HepG2 (cell line): ENCODE results near the gene MGST2. TPM values are rescaled to one million over a fixed set of nuclear protein-coding genes. Genes with fewer than 3 reads are reported as not detected.

ENCODE experiments used
- ATAC-seq: fragments of 200-7000 bp; cut with Tn5 transposase; 3 replicates; pipeline ENCODE4 v1.9.1; 2020; ENCODE audit warnings: mild to moderate bottlenecking, moderate library complexity
- BruUV-seq: library from RNA; stranded (reverse); fragments of 400-500 nt; replicated peaks from 2 replicates; lab custom pipeline; 2021; lab: Mats Ljungman, UMichigan
- CTCF ChIA-PET: fragments of 300-600 bp; formaldehyde crosslinking; extraction: SDS; loops from one replicate; lab custom pipeline; 2021; ENCODE audit warnings: low total read pairs, inconsistent platforms, low intra/inter-chr PET ratio; lab: Yijun Ruan, JAX
- POLR2A ChIA-PET: fragments of 350-600 bp; sonication (Branson Sonifier 250); formaldehyde crosslinking; loops from one replicate; lab custom pipeline; 2020; ENCODE audit warnings: antibody characterized with exemption, inconsistent platforms; lab: Yijun Ruan, JAX
- DNase-seq: peaks from one replicate; pipeline ENCODE4 v3.0.0-alpha.2; 2015; ENCODE audit warnings: low spot score
- FAIRE-seq: peaks from 3 replicates; lab custom pipeline; 2011; peaks lifted over from hg19 to GRCh38; lab: Jason Lieb, UNC
- H2AFZ ChIP-seq: one replicate; pipeline ENCODE4 v1.6.1; 2011; ENCODE audit warnings: low read length, inconsistent platforms
- H3K27ac ChIP-seq: fragments of 300-600 bp; 3 replicates; pipeline ENCODE4 v1.8.0; 2011; ENCODE audit warnings: mixed run types, mild to moderate bottlenecking, mixed read lengths, low read length, inconsistent platforms; ENCODE audit not compliant: insufficient read depth; ENCODE audit errors: extremely low read length
- H3K27me3 ChIP-seq, 2 experiments: fragments of 200-600 bp in 1 of 2; 2 replicates in 1 of 2; 3 replicates in 1 of 2; pipeline versions ENCODE4 v1.6.0 to v1.8.0; 2011; ENCODE audit warnings: low read length in 2 of 2, mild to moderate bottlenecking in 2 of 2, moderate library complexity in 2 of 2, inconsistent platforms in 1 of 2; ENCODE audit not compliant: insufficient read depth in 2 of 2, control insufficient read depth in 1 of 2
- H3K36me3 ChIP-seq, 2 experiments: fragments of 200-600 bp in 1 of 2; replicated peaks in 1 of 2; 2 replicates in 1 of 2; 3 replicates in 1 of 2; pipeline versions ENCODE4 v1.5.1 to v1.8.0; 2011; ENCODE audit warnings: low read length in 2 of 2, inconsistent platforms in 1 of 2; ENCODE audit not compliant: insufficient read depth in 2 of 2, control insufficient read depth in 1 of 2
- H3K4me1 ChIP-seq: 2 replicates; pipeline ENCODE4 v1.5.1; 2012; ENCODE audit warnings: low read length, inconsistent platforms; ENCODE audit not compliant: insufficient read depth
- H3K4me2 ChIP-seq: 2 replicates; pipeline ENCODE4 v1.6.0; 2011; ENCODE audit warnings: low read depth, low read length, inconsistent platforms
- H3K4me3 ChIP-seq, 3 experiments: fragments of 200-600 bp in 1 of 3; sonication (generic), shearing (Covaris generic) in 1 of 3; replicated peaks in 1 of 3; 2 replicates each; pipeline ENCODE4 v1.5.1; 2011 to 2016; ENCODE audit warnings: low read length in 3 of 3, inconsistent platforms in 2 of 3, low read depth in 2 of 3, mild to moderate bottlenecking in 2 of 3, control low read depth in 1 of 3, mixed read lengths in 1 of 3; ENCODE audit not compliant: insufficient read depth in 1 of 3
- H3K79me2 ChIP-seq: one replicate; pipeline ENCODE4 v1.6.1; 2011; ENCODE audit warnings: low read length, inconsistent platforms; ENCODE audit not compliant: insufficient read depth
- H3K9ac ChIP-seq: 2 replicates; pipeline ENCODE4 v1.6.0; 2011; ENCODE audit warnings: mild to moderate bottlenecking, low read depth, low read length, inconsistent platforms; ENCODE audit not compliant: insufficient read depth
- H3K9me3 ChIP-seq: 2 replicates; pipeline ENCODE4 v1.5.1; 2012; ENCODE audit warnings: mild to moderate bottlenecking, low read length
- H4K20me1 ChIP-seq: 2 replicates; pipeline ENCODE4 v1.6.0; 2011; ENCODE audit warnings: inconsistent platforms, mild to moderate bottlenecking, low read length, moderate library complexity; ENCODE audit not compliant: insufficient read depth
- ATF7-NPFF ChIP-seq: sonication (generic); formaldehyde crosslinking; IDR thresholded peaks from 2 replicates; pipeline ENCODE4 v1.8.1; 2023; ENCODE audit warnings: mild to moderate bottlenecking, low read depth, missing genetic modification reagents, moderate library complexity
- BRD4 ChIP-seq: sonication (generic); formaldehyde crosslinking; IDR thresholded peaks from 2 replicates; pipeline ENCODE4 v1.4.0; 2020; ENCODE audit warnings: missing genetic modification reagents
- HMG20A ChIP-seq: IDR thresholded peaks from 2 replicates; pipeline ENCODE4 v1.6.1; 2016; ENCODE audit warnings: borderline replicate concordance
- HNF1B ChIP-seq: sonication (generic); formaldehyde crosslinking; IDR thresholded peaks from 2 replicates; pipeline ENCODE4 v1.5.1; 2020; ENCODE audit warnings: mild to moderate bottlenecking, moderate library complexity, missing genetic modification reagents
- HNRNPL ChIP-seq: fragments of 200-400 bp; formaldehyde crosslinking; IDR thresholded peaks from 2 replicates; pipeline ENCODE4 v1.6.1; 2017; ENCODE audit warnings: mild to moderate bottlenecking, low read depth, low read length
- IRF2 ChIP-seq: IDR thresholded peaks from 2 replicates; pipeline ENCODE4 v1.6.1; 2018; ENCODE audit warnings: missing genetic modification reagents, missing compliant biosample characterization
- KDM3A ChIP-seq: IDR thresholded peaks from 2 replicates; pipeline ENCODE4 v1.6.1; 2018; ENCODE audit warnings: low read depth, missing compliant biosample characterization
- MTF1 ChIP-seq: sonication (generic); formaldehyde crosslinking; IDR thresholded peaks from 2 replicates; pipeline ENCODE4 v1.5.0; 2020; ENCODE audit warnings: missing genetic modification reagents
- RNF219 ChIP-seq: sonication (generic); formaldehyde crosslinking; IDR thresholded peaks from 2 replicates; pipeline ENCODE4 v1.5.0; 2020; ENCODE audit warnings: mild to moderate bottlenecking, missing genetic modification reagents
- SRF ChIP-seq: IDR thresholded peaks from 2 replicates; pipeline ENCODE4 v1.6.1; 2011; ENCODE audit warnings: mild to moderate bottlenecking, low read depth, low read length, moderate library complexity
- ZHX2 ChIP-seq, 2 experiments: sonication (generic) in 1 of 2; formaldehyde crosslinking in 1 of 2; IDR thresholded peaks; 2 replicates each; pipeline versions ENCODE4 v1.6.1 to v1.9.0; 2014 to 2022; ENCODE audit warnings: antibody characterized with exemption in 1 of 2, borderline replicate concordance in 1 of 2, inconsistent platforms in 1 of 2, low read depth in 1 of 2, missing genetic modification reagents in 1 of 2
- ZMYM3 ChIP-seq: sonication (generic); formaldehyde crosslinking; IDR thresholded peaks from 2 replicates; pipeline ENCODE4 v1.5.1; 2020; ENCODE audit warnings: mild to moderate bottlenecking, missing genetic modification reagents
- ZNF598 ChIP-seq: sonication (generic); formaldehyde crosslinking; IDR thresholded peaks from 2 replicates; pipeline ENCODE4 v1.5.1; 2020; ENCODE audit warnings: mild to moderate bottlenecking, missing genetic modification reagents, borderline replicate concordance
- ZNF724P ChIP-seq: sonication (generic); formaldehyde crosslinking; IDR thresholded peaks from 2 replicates; pipeline ENCODE4 v1.8.0; 2022; ENCODE audit warnings: missing genetic modification reagents, borderline replicate concordance
- WGBS: methylation state at CpG from one replicate; pipeline ENCODE4 v1.1.6; 2017; ENCODE audit warnings: low lambda C conversion rate; 5-methylcytosine and 5-hydroxymethylcytosine counted together
- in situ Hi-C: cut with HindIII; loops from 2 replicates; pipeline ENCODE4 v1.10.0; 2017; ENCODE audit warnings: low pct_unique_long_range_greater_than_20kb; ENCODE audit not compliant: extremely low pct_ligation_motif_present
- intact Hi-C: fragments of 100-400 bp; cut with micrococcal nuclease; formaldehyde crosslinking; loops from one replicate; pipeline ENCODE4 v1.10.0; 2022; ENCODE audit not compliant: unreplicated experiment
- polyA plus RNA-seq, 8 experiments: library from polyadenylated mRNA; depleted of rRNA in 3 of 8; stranded (reverse) in 7 of 8; unstranded in 1 of 8; fragments of >200 nt; fragmentation: Illumina TruSeq in 4 of 8; extraction: Trizol in 4 of 8; gene quantifications; 2 replicates each; pipeline versions ENCODE4 v1.2.1 to v1.2.3, GENCODE V29; 2011 to 2016; ENCODE audit warnings: low read depth in 4 of 8, missing spikeins in 1 of 8, mixed read lengths in 1 of 8; ENCODE audit not compliant: insufficient read depth in 1 of 8
- total RNA-seq, 5 experiments: library from RNA; depleted of rRNA; stranded (reverse); fragments of >200 nt; fragmentation: Illumina TruSeq; extraction: Trizol; gene quantifications; 2 replicates each; pipeline ENCODE4 v1.2.3, GENCODE V29; 2016; ENCODE audit warnings: low read depth in 1 of 5

The MGST2 gene
- total and polyA plus RNA-seq, 2 of the 13 experiments (the other 11 are each of a cell fraction or from before 2014, with no cell fraction given): 205 to 416 TPM

GRCh38 chr4:139668658-139669201 lies 3.1 kb downstream of the MGST2 start:
- Histone ChIP-seq H3K27me3 (no peaks in the 10 kb centered on the region; a peak in 1 of 5 replicates), H3K4me3 (peak overlapping the region; percentile 75 to 81 (median 79)), H3K4me2 (peak overlapping the region; percentile 86), H4K20me1 (peaks cover 52% of the 10 kb centered on the region), H3K9me3 (no peaks in the 10 kb centered on the region), H3K9ac (peak overlapping the region; percentile 94), H3K4me1 (peaks cover 82% of the 10 kb centered on the region), H3K27ac (peak overlapping the region; percentile 95), H2AFZ (no peak overlapping the region), H3K36me3 (peaks cover 11 to 27% of the 10 kb centered on the region in 2 experiments), H3K79me2 (peaks cover 83% of the 10 kb centered on the region)
- ChIA-PET POLR2A (interaction anchor here (1.1 kb wide), 1 partner anchor 20 kb away, joined by 4 read pairs; no protein-coding TSS in a partner anchor), CTCF (no interaction called here)
- ATAC-seq: no peak
- intact Hi-C loops (loop anchor here (5.0 to 10.0 kb wide), 2 partner anchors 176 to 484 kb away; partner anchors contain the start of gene MAML3), in situ Hi-C loops (no loop called here)
- no peak for DNase-seq
- FAIRE-seq: no peak
- 79% methylated on average over 4 of the region's 4 CpGs for WGBS
- no TSS peak for BruUV-seq
- TF ChIP-seq HNF1B (CRISPR knock-in tag): no peak
- TF ChIP-seq ZMYM3 (CRISPR knock-in tag): no peak
- TF ChIP-seq KDM3A: no peak
- TF ChIP-seq MTF1 (CRISPR knock-in tag): no peak
- no peak for TF ChIP-seq ATF7-NPFF
- TF ChIP-seq SRF: no peak
- no peak for TF ChIP-seq ZNF724P (CRISPR knock-in tag)
- no peak for TF ChIP-seq HMG20A (CRISPR knock-in tag)
- no peak for TF ChIP-seq HNRNPL
- TF ChIP-seq BRD4 (CRISPR knock-in tag): no peak
- TF ChIP-seq ZHX2 (IDR thresholded peaks at IDR 0.05; ENCODE audit: low read depth): no peak
- TF ChIP-seq ZHX2 (CRISPR knock-in tag; IDR thresholded peaks at IDR 0.05; ENCODE audit: borderline replicate concordance): no peak
- TF ChIP-seq IRF2 (CRISPR knock-in tag): no peak
- no peak for TF ChIP-seq ZNF598 (CRISPR knock-in tag)
- TF ChIP-seq RNF219: no peak
